Right lobe of liver (tissue), 6 donors: Measurements from ENCODE around the gene HTR2C. TPM values are rescaled to one million over a fixed set of nuclear protein-coding genes. Genes with fewer than 3 reads are reported as not detected.
A peak's percentile ranks its signal among the peaks of the same experiment; 100 is the strongest.
"Not testable (repeated sequence)": the region's sequence is repeated elsewhere in the genome, so short reads cannot be mapped to it uniquely, and the experiment has no call there.

Experiments used
- ATAC-seq, 4 donors: fragments of 200-7000 bp; cut with Tn5 transposase; one replicate each; pipeline ENCODE4 v1.9.1; 2020; ENCODE audit warnings: mild to moderate bottlenecking in 4 of 4, moderate library complexity in 4 of 4
- DNase-seq, 3 donors: peaks; one replicate each; pipeline ENCODE4 v3.0.0-alpha.2; 2020
- H3K27ac ChIP-seq, 3 donors: fragments of 200-600 bp; one replicate each; pipeline ENCODE4 v1.8.0; 2022
- H3K27me3 ChIP-seq, 2 donors: fragments of 200-600 bp; one replicate each; pipeline ENCODE4 v1.8.0; 2022
- H3K36me3 ChIP-seq, 4 donors: fragments of 200-600 bp; sonication (generic) in 1 of 4; one replicate each; pipeline versions ENCODE4 v1.5.1 to v1.8.0; 2017 to 2022; ENCODE audit warnings: control low read depth in 1 of 4
- H3K4me1 ChIP-seq, 4 donors: fragments of 200-600 bp; sonication (generic) in 1 of 4; one replicate each; pipeline versions ENCODE4 v1.5.1 to v1.8.0; 2017 to 2022; ENCODE audit warnings: control low read depth in 1 of 4
- H3K4me3 ChIP-seq, 3 donors: fragments of 200-600 bp; one replicate each; pipeline ENCODE4 v1.8.0; 2022
- H3K9me3 ChIP-seq, 4 donors: fragments of 200-600 bp; sonication (generic) in 1 of 4; one replicate each; pipeline versions ENCODE4 v1.5.1 to v1.8.0; 2017 to 2022; ENCODE audit warnings: control low read depth in 1 of 4
- POLR2A ChIP-seq: fragments of 450-650 bp; IDR thresholded peaks from one replicate; pipeline ENCODE4 v1.6.1; 2017; ENCODE audit warnings: antibody characterized with exemption, mild to moderate bottlenecking
- WGBS: methylation state at CpG from one replicate; pipeline ENCODE4 v1.1.6; 2018; ENCODE audit warnings: low coverage, low lambda C conversion rate; ENCODE audit not compliant: insufficient coverage; ENCODE audit errors: missing lambda C conversion rate; 5-methylcytosine and 5-hydroxymethylcytosine counted together
- intact Hi-C, 2 donors: fragments of 100-400 bp; cut with DNase I; formaldehyde crosslinking; loops; one replicate each; pipeline versions ENCODE4 v1.11.2 to v1.14.1; 2022
- total RNA-seq, 6 experiments: library from RNA; depleted of rRNA in 2 of 6; stranded (reverse); fragments of >200 nt in 2 of 6; fragmentation: NEBNext Ultra II Directional in 3 of 6; extraction: Animal tissue kit (Norgen Biotek cat#: 25700) in 3 of 6; gene quantifications; one replicate each; pipeline versions ENCODE4 v1.1.0 to v1.2.4, GENCODE V29; 2016 to 2023
- TF ChIP-seq, protein P1 (sequence below), 4 donors: fragments of 200-600 bp in 3 of 4; fragments of 450-650 bp in 1 of 4; IDR thresholded peaks; one replicate each; pipeline versions ENCODE4 v1.5.1 to v1.8.0; 2016 to 2022; ENCODE audit warnings: antibody characterized with exemption in 4 of 4, mild to moderate bottlenecking in 2 of 4
- donor health status: DM: no; HTN: yes; CAD: no.
- donor health status: DM: no; HTN: no; CAD: no.
- donor health status: DM: no; HTN: no; CAD: no.
- donor health status: DM: no; HTN: yes; CAD: no.
- donor health status: DM: no; HTN: yes; CAD: no.

HTR2C gene
- total RNA-seq, 6 experiments from 2014 or later: not detected

DNA sequence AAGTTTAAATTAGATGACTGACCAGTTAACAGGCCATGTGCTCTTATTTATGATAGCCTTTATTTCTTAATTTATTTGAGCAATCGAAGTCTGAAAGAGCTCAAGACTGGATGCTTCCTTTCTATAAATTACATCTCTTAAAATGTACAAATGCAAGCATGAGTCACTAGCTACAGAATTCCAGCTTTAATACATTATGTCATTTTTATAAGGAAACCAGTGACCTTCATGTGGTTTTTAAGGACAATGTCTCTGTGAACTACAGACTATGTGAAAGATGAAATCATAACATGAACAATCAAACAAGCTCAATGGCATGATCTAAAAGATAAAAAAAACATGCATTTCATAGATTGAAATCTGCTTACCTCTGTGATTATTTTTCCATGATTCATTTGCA is 15.4 kb downstream of the HTR2C start:
- no peak for ATAC-seq
- intact Hi-C loops: no loop called here
- TF ChIP-seq, protein P1, sequence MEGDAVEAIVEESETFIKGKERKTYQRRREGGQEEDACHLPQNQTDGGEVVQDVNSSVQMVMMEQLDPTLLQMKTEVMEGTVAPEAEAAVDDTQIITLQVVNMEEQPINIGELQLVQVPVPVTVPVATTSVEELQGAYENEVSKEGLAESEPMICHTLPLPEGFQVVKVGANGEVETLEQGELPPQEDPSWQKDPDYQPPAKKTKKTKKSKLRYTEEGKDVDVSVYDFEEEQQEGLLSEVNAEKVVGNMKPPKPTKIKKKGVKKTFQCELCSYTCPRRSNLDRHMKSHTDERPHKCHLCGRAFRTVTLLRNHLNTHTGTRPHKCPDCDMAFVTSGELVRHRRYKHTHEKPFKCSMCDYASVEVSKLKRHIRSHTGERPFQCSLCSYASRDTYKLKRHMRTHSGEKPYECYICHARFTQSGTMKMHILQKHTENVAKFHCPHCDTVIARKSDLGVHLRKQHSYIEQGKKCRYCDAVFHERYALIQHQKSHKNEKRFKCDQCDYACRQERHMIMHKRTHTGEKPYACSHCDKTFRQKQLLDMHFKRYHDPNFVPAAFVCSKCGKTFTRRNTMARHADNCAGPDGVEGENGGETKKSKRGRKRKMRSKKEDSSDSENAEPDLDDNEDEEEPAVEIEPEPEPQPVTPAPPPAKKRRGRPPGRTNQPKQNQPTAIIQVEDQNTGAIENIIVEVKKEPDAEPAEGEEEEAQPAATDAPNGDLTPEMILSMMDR (IDR thresholded peaks at IDR 0.05): no peak
- TF ChIP-seq POLR2A: no peak
- Histone ChIP-seq H3K4me1 (no peaks in the 10 kb centered on the region), H3K27me3 (no peaks in the 10 kb centered on the region), H3K9me3 (no peaks in the 10 kb centered on the region), H3K4me3 (no peak overlapping the region), H3K27ac (no peak overlapping the region), H3K36me3 (no peaks in the 10 kb centered on the region)
- 27% methylated on average over 1 of the region's 1 CpG for WGBS
- DNase-seq: no peak

DNA sequence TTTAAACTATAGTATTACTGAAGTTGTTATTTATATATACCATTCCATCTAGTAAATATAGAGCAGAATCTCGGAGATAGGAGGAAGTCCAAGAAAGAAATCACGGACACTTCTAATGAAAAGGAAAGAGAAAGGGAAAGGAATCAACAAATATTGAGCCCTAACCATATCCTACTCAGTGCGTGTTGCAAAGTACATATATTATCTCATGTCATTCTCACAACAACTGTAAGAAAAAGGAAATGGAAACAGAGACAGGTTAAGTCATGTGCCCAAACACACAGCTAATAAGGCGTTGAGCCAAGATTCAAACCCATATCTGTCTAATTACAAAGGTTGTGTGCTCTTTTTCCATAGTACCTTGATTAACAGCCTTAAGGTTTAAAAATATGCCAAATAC is 16.0 kb downstream of the HTR2C start:
- H3K4me3 ChIP-seq: no peak overlapping the region
- H3K36me3 ChIP-seq: no peaks in the 10 kb centered on the region
- H3K4me1 ChIP-seq: no peaks in the 10 kb centered on the region
- TF ChIP-seq POLR2A: no peak
- TF ChIP-seq, protein P1 (IDR thresholded peaks at IDR 0.05): no peak
- intact Hi-C loops: no loop called here
- no peak overlapping the region for H3K27ac ChIP-seq
- no peaks in the 10 kb centered on the region for H3K9me3 ChIP-seq
- no peaks in the 10 kb centered on the region for H3K27me3 ChIP-seq
- ATAC-seq (no peak), DNase-seq (no peak)
- WGBS: 29% methylated on average over 4 of the region's 4 CpGs

DNA sequence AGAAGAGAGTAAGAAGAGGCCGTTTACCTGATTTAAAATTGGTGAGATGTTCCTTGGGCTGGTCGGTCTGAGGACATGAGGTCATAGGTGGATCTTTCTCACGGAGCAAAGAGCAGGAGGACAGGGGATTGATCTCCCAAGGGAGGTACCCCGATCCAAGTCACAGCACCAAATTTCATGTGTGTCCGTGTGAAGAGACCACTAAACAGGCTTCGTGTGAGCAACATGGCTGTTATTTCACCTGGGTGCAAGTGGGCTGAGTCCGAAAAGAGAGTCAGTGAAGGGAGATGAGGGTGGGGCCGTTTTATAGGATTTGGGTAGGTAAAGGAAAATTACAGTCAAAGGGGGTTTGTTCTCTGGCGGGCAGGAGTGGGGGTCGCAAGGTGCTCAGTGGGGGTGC is 22.7 kb downstream of the HTR2C start:
- DNase-seq, H3K27me3 ChIP-seq, H3K36me3 ChIP-seq, H3K27ac ChIP-seq, ATAC-seq, H3K4me3 ChIP-seq, H3K4me1 ChIP-seq, intact Hi-C loops, H3K9me3 ChIP-seq: not testable (repeated sequence)
- WGBS: 58% methylated on average over 8 of the region's 10 CpGs

DNA sequence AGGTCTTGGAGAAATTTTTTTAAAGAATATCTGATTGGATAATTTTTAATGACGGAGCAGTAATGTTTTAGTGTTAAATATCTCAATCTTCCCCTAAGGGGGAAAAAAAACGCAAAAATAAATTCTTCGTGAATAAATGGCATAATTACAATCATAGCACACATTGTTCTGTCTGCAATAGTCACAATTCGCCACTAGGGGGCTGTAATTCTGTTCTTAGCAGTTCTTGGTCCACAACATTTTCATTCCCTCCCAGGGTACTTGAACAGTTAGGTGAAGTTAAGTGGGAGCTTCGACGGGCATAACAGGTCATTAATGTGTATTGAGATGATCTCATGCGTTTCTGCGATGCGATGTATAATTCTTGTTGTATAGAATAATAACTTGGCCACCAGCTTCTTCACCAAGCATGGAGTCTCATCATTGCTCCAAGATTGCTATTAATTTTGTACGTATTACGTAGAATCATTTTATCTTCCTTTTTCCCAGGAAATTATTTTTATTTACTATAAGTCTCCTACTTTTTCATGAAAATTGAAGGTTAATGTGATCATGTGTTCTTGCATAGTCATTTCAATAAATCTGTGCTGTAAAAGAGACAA is 27.2 kb downstream of the HTR2C start:
- ATAC-seq (peak; percentile 44 to 60 (median 58)), DNase-seq (no peak)
- no peak for TF ChIP-seq POLR2A
- TF ChIP-seq, protein P1 (IDR thresholded peaks at IDR 0.05): peak; percentile 66 to 83 (median 82)
- no peaks in the 10 kb centered on the region for H3K36me3 ChIP-seq
- no peaks in the 10 kb centered on the region for H3K4me1 ChIP-seq
- H3K4me3 ChIP-seq: no peak overlapping the region
- WGBS: 25% methylated on average over 10 of the region's 11 CpGs
- intact Hi-C loops: no loop called here
- H3K27me3 ChIP-seq: no peaks in the 10 kb centered on the region
- H3K9me3 ChIP-seq: no peaks in the 10 kb centered on the region
- no peak overlapping the region for H3K27ac ChIP-seq

DNA sequence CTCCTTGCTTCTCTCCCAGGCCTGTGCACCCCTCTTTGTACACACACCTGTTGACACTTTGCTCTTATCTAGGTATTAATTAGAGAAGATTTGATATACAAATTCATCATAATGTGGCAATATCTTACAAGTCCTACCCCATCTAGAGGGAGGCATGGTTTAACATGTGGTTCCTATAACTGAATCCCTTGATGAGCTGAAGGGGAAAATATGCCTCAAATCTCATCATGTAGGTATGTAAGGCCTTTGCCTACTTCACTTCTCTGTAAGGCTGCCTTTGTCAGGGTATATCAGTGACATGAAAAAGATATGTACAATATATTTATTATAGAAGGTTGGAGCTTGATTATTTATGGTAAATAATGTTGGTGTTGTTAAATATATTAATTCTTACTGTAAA is 31.9 kb downstream of the HTR2C start:
- Histone ChIP-seq H3K9me3 (peaks cover 0 to 4% (median 0%) of the 10 kb centered on the region in 4 donors), H3K36me3 (no peaks in the 10 kb centered on the region), H3K27me3 (no peaks in the 10 kb centered on the region), H3K4me3 (no peak overlapping the region), H3K4me1 (no peaks in the 10 kb centered on the region), H3K27ac (no peak overlapping the region)
- intact Hi-C loops: no loop called here
- DNase-seq (no peak), ATAC-seq (no peak)
- TF ChIP-seq, protein P1 (IDR thresholded peaks at IDR 0.05): no peak
- TF ChIP-seq POLR2A: no peak
